Neural cell (in vitro differentiated cells): ENCODE measurements around the gene MAPK8IP3.

Source experiments
- EP300 ChIP-seq: fragments of 450-650 bp; conservative IDR thresholded peaks from 2 replicates; pipeline ENCODE4 v1.6.1; 2014; ENCODE audit warnings: antibody characterized with exemption, mild to moderate bottlenecking, moderate library complexity; ENCODE audit not compliant: poor library complexity, severe bottlenecking
- EZH2 ChIP-seq: fragments of 200-600, 300-800 bp; shearing (Covaris generic), sonication (generic); IDR thresholded peaks from 2 replicates; pipeline ENCODE4 v1.6.1; 2014; ENCODE audit warnings: antibody characterized with exemption, low read length, borderline replicate concordance, mild to moderate bottlenecking; ENCODE audit not compliant: insufficient read depth, poor library complexity, severe bottlenecking
- MXI1 ChIP-seq: fragments of 450-650 bp; conservative IDR thresholded peaks from 2 replicates; pipeline ENCODE4 v1.6.1; 2014; ENCODE audit warnings: antibody characterized with exemption, mild to moderate bottlenecking; ENCODE audit not compliant: poor library complexity, severe bottlenecking
- POLR2AphosphoS5 ChIP-seq: IDR thresholded peaks from 2 replicates; pipeline ENCODE4 v1.6.1; 2012
- RAD21 ChIP-seq: fragments of 450-650 bp; conservative IDR thresholded peaks from 2 replicates; pipeline ENCODE4 v1.6.1; 2014; ENCODE audit warnings: antibody characterized with exemption, mild to moderate bottlenecking, moderate library complexity
- SMC3 ChIP-seq: fragments of 450-650 bp; conservative IDR thresholded peaks from 2 replicates; pipeline ENCODE4 v1.6.1; 2014; ENCODE audit warnings: antibody characterized with exemption, mild to moderate bottlenecking, moderate library complexity; ENCODE audit not compliant: poor library complexity
- TAF1 ChIP-seq: IDR thresholded peaks from 2 replicates; pipeline ENCODE4 v1.6.1; 2012; ENCODE audit warnings: low read depth
- TF ChIP-seq, protein P1 (sequence below): fragments of 450-650 bp; IDR thresholded peaks from 2 replicates; pipeline ENCODE4 v1.5.1; 2014; ENCODE audit warnings: antibody characterized with exemption, mild to moderate bottlenecking, moderate library complexity; ENCODE audit not compliant: poor library complexity, severe bottlenecking
- TF ChIP-seq, protein P2 (sequence below): IDR thresholded peaks from 2 replicates; pipeline ENCODE4 v1.6.1; 2012; ENCODE audit warnings: borderline replicate concordance

DNA sequence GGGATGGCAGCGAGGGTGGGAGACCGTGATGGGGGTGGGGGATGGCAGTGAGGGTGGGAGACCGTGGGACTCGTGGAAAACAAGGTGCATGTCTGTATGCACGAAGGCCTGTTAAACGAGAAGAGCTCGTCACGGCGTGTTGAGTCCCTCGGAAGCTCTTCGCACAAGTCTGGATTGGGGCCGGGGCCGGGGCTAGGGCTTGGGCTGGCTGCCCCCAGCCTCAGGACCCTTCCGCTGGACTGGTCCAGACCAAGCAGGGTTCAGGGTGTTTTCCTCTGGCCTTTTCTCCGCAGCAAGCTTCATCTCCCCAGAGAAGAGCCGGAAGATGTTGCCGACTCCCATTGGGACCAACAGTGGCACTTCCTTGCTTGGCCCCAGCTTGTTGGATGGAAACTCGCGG, 35.6 kb upstream of the MAPK8IP3 start:
- TF ChIP-seq, protein P1, sequence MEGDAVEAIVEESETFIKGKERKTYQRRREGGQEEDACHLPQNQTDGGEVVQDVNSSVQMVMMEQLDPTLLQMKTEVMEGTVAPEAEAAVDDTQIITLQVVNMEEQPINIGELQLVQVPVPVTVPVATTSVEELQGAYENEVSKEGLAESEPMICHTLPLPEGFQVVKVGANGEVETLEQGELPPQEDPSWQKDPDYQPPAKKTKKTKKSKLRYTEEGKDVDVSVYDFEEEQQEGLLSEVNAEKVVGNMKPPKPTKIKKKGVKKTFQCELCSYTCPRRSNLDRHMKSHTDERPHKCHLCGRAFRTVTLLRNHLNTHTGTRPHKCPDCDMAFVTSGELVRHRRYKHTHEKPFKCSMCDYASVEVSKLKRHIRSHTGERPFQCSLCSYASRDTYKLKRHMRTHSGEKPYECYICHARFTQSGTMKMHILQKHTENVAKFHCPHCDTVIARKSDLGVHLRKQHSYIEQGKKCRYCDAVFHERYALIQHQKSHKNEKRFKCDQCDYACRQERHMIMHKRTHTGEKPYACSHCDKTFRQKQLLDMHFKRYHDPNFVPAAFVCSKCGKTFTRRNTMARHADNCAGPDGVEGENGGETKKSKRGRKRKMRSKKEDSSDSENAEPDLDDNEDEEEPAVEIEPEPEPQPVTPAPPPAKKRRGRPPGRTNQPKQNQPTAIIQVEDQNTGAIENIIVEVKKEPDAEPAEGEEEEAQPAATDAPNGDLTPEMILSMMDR = no peak
- TF ChIP-seq RAD21 (no peak), EZH2 (no peak), SMC3 (no peak), EP300 (no peak), POLR2AphosphoS5 (no peak), TAF1 (no peak), MXI1 (no peak)
- TF ChIP-seq, protein P2, sequence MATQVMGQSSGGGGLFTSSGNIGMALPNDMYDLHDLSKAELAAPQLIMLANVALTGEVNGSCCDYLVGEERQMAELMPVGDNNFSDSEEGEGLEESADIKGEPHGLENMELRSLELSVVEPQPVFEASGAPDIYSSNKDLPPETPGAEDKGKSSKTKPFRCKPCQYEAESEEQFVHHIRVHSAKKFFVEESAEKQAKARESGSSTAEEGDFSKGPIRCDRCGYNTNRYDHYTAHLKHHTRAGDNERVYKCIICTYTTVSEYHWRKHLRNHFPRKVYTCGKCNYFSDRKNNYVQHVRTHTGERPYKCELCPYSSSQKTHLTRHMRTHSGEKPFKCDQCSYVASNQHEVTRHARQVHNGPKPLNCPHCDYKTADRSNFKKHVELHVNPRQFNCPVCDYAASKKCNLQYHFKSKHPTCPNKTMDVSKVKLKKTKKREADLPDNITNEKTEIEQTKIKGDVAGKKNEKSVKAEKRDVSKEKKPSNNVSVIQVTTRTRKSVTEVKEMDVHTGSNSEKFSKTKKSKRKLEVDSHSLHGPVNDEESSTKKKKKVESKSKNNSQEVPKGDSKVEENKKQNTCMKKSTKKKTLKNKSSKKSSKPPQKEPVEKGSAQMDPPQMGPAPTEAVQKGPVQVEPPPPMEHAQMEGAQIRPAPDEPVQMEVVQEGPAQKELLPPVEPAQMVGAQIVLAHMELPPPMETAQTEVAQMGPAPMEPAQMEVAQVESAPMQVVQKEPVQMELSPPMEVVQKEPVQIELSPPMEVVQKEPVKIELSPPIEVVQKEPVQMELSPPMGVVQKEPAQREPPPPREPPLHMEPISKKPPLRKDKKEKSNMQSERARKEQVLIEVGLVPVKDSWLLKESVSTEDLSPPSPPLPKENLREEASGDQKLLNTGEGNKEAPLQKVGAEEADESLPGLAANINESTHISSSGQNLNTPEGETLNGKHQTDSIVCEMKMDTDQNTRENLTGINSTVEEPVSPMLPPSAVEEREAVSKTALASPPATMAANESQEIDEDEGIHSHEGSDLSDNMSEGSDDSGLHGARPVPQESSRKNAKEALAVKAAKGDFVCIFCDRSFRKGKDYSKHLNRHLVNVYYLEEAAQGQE = no peak
